Non-pigmented ciliary epithelial cell (primary cell): ENCODE results near the gene TRAK1.
A peak's percentile ranks its signal among the peaks of the same experiment; 100 is the strongest.

Source experiments
- DNase-seq: peaks from one replicate; pipeline ENCODE4 v3.0.0-alpha.2; 2010; ENCODE audit warnings: low read depth

Gene TRAK1

DNA sequence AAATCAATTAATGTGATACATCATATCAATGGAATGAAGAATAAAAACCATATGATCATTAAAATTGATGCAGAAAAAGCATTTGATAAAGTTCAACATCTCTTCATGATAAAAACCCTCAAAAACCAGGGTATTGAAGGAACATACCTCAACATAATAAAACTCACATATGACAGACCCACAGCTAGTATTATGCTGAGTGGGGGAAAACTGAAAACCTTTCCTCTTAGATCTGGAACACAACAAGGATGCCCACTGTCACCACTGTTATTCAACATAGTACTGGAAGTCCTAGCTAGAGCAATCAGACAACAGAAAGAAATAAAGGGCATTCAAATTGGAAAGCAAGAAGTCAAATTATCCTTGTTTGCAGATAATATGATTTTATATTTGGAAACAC lies 144.4 kb downstream of the TRAK1 start:
- no peak for DNase-seq

DNA sequence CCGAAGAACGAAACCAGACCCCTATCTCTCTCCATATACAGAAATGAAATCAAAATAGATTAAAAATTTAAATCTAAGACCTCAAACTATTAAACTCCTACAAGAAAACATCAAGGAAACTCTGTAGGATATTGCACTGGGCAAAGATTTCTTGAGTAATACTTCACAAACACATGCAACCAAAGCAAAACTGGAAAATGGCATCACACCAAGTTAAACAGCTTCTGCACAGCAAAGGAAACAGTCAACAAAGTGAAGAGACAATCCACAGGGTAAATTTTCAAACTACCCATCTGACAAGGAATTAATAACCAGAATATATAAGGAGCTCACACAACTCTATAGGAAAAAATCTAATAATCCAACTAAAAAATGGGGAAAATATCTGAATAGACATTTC lies 145.5 kb downstream of the TRAK1 start:
- no peak for DNase-seq

DNA sequence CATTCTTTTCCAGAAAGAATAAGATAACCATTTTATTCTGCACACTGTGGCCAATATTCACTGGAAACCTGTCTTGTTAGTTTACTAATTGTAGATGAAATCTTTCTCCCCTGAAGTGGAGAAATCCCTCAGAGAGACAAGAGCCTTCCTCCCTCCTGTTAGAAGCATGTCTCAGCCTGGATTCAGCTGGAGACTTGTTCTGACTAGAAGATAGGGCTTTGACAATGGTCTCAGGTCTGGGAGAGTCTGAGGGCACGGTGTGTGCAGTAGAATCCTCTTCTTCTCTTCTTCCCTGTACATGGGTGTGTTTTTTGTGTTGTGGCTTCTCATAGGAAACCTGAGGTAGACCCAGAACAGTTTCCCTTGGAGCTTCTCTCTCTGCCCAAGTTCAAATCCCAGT lies 154.9 kb downstream of the TRAK1 start:
- no peak for DNase-seq

GRCh38 chr3:42247576-42248027 lies 156.4 kb downstream of the TRAK1 start:
- peak; percentile 15 for DNase-seq

GRCh38 chr3:42250761-42251160 lies 159.6 kb downstream of the TRAK1 start:
- DNase-seq = no peak

DNA sequence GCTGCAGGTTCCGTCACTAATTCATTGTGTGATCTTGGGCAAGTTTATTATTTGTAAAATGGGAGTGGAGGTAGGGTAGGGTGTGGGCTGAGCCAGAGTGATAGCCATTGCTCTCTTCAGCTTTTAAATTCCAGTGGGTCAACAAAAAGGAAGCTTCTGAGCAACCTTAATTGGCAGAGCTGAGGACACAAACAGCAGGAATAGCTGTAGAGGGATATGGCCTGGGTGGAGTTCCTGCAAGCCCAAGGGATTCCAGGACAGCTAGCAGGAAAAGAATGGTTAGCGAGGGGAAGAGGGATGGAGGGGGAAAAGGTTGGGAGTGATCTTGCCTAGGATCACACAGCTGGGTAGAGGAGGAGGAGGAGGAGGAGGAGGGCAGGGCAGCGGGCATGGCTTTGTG lies 163.4 kb downstream of the TRAK1 start:
- DNase-seq = no peak

DNA sequence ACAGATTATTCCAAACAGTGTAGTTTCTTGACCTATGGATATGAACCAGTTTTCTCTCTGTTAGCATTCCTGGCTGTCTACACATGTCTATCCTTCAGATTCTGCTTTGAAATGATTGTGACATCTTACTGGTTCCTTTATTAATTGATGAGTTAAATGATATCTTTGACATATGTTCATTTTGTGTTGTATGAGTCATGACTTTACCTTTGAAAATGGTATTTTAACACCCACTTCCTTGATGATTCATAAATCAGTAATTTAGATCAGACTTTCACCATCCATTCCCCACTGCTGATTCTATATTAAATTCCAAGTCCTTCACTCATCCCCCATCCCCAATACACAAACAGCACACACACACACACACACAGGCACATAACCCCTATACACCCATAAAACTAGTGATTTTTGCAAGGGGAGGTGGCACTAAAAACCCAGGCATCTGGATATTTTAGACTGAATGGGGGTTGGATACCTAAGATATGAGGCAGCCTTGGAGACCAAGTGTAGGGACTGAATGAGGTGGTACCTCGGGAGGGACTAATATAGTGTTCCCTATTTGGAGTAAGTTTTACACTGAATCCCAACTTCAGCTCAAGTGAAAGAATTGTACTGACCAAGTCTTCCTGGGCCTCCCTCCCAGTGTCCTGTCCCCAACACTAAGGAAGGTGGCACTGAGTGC lies 165.1 kb downstream of the TRAK1 start:
- peak; percentile 45 for DNase-seq

DNA sequence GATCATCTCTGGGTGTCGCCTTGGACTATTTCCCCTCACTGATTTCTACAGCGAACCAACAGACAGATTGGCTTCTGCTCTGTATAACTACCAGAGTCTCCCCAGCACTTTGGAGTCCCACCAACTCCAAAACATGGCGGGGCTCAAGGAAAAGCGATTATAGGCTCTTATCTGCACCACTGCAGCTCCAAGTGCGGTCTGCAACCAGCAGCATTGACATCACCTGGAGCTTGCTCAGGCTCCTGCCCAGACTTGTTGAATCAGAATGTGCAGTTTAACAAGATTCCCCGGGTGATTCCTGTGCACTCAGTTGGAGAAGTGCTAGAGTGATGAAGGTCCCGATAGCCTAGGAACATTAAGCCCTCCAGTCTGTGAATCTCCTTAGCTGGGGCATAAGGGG lies 165.8 kb downstream of the TRAK1 start:
- DNase-seq = no peak

GRCh38 chr3:42262525-42262924 lies 171.4 kb downstream of the TRAK1 start:
- peak; percentile 14 for DNase-seq

DNA sequence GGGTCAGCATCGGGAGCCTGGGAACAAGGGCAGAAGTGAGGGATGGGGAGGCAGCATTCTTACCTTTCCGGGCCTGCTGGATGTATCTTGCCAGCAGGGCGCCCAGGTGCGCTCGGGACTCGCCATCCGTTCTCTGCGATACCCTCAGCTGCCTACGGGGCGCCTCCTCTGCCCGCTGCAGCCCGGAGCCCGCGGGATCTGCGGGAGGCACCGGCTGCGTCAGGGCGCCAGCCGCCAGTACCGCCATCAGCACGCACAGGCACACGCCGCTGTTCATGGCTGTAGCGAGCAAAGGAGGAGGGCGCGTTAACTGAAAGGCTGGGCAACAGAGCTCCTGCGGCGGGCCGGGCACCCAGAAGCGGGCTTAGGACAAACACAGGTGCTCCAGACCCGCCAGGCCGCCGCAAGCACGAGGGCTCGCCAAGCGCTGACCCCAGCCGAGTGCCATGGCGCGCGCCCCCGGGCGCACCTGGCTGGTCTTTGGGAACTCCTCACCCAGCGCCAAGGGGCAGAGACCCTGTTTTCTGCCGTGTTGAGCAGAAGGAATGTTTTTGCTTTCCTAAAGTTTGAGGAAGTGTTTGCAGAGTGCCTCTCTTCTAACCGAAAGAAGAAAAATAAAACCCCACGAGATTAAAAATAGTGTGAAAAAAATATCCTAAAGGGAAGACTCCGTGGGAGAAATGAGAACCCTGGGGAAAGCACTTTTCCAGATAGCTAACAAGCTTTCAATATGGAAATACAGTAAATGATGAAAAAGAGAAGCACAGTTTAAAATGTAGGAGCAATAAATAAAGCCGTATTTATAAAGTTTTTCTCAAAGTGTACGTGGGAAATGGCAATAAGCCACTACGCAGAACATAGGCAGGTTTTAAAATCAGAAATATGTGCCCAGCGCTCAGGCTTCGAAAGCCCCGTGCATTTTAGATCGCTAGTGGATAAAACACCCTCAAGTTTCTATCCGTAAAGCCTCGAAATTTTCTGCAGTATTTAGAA lies 172.5 kb downstream of the TRAK1 start:
- DNase-seq = no peak

- DNase-seq = no peak
These were observed 173.4 kb downstream of the TRAK1 start for GRCh38 chr3:42264399-42265058.

- no peak for DNase-seq
These were observed 174.2 kb downstream of the TRAK1 start for GRCh38 chr3:42265059-42265991.

GRCh38 chr3:42266085-42266484 lies 174.9 kb downstream of the TRAK1 start, which contains the start of gene CCK:
CCK (minus strand) TSS chr3:42266185; CDS start chr3:42263630, 2,555 bp downstream.
- no peak for DNase-seq

- DNase-seq = no peak
These were observed 176.7 kb downstream of the TRAK1 start for GRCh38 chr3:42267878-42268277.

- no peak for DNase-seq
These were observed 178.5 kb downstream of the TRAK1 start for GRCh38 chr3:42269647-42270046.

GRCh38 chr3:42270561-42270960 lies 179.4 kb downstream of the TRAK1 start:
- no peak for DNase-seq

- no peak for DNase-seq
These were observed 180.6 kb downstream of the TRAK1 start for GRCh38 chr3:42271786-42272185.

GRCh38 chr3:42273361-42273760 lies 182.2 kb downstream of the TRAK1 start:
- no peak for DNase-seq

DNA sequence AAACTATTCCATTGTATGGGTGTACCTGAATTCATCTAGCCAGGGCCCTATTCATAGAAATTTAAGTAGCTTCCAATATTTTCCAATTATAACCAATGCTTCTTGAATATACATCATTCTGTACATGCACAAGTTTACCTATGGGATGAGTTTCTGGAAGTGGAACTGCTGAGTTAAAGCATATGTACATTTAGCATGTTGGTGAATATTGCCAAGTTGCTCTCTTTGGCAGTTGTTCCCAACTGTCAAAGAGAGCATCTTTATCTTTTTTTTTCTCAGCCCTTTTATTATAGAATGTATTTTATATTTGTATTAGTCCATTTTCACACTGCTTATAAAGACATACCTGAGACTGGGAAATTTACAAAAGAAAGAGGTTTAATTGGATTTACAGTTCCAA lies 183.1 kb downstream of the TRAK1 start:
- DNase-seq = no peak

- DNase-seq = no peak
These were observed 184.1 kb downstream of the TRAK1 start for GRCh38 chr3:42275217-42275616.
